Gastrocnemius medialis (tissue), 4 donors: ENCODE data around the gene SETBP1. TPM values are rescaled to one million over a fixed set of nuclear protein-coding genes. Genes with fewer than 3 reads are reported as not detected.

ENCODE experiments used
- ATAC-seq, 2 donors: fragments of 150-250 bp; one replicate each; pipeline ENCODE4 v1.9.1; 2016
- DNase-seq, 2 donors: peaks; one replicate each; pipeline ENCODE4 v3.0.0-alpha.2; 2019
- H3K27ac ChIP-seq, 4 donors: fragments of 200-600 bp; sonication (generic); 1 replicate in 1 of 4; 2 replicates in 3 of 4; pipeline ENCODE4 v1.5.1; 2016 to 2018; ENCODE audit warnings: mild to moderate bottlenecking in 2 of 4, moderate library complexity in 1 of 4
- H3K27me3 ChIP-seq, 3 donors: fragments of 200-600 bp; sonication (generic) in 2 of 3; 1 replicate in 1 of 3; 2 replicates in 2 of 3; pipeline versions ENCODE4 v1.5.1 to v1.6.0; 2016 to 2019; ENCODE audit warnings: mild to moderate bottlenecking in 1 of 3, moderate library complexity in 1 of 3
- H3K36me3 ChIP-seq, 2 donors: fragments of 200-600 bp; sonication (generic) in 1 of 2; one replicate each; pipeline ENCODE4 v1.5.1; 2017 to 2018
- H3K4me1 ChIP-seq, 2 donors: fragments of 200-600 bp; sonication (generic) in 1 of 2; one replicate each; pipeline ENCODE4 v1.5.1; 2016 to 2017; ENCODE audit warnings: mild to moderate bottlenecking in 2 of 2
- H3K4me3 ChIP-seq, 4 donors: fragments of 200-600 bp; sonication (generic) in 3 of 4; 1 replicate in 1 of 4; 2 replicates in 3 of 4; pipeline ENCODE4 v1.5.1; 2016 to 2019; ENCODE audit warnings: mild to moderate bottlenecking in 2 of 4
- H3K9me3 ChIP-seq, 3 donors: fragments of 200-600 bp; sonication (generic) in 2 of 3; 1 replicate in 1 of 3; 2 replicates in 2 of 3; pipeline ENCODE4 v1.5.1; 2016 to 2019
- CTCF ChIP-seq, 5 experiments: fragments of 450-650 bp in 3 of 5; fragments of 200-600 bp in 2 of 5; sonication (generic) in 2 of 5; IDR thresholded peaks in 4 of 5; conservative IDR thresholded peaks in 1 of 5; 1 replicate in 4 of 5; 2 replicates in 1 of 5; pipeline ENCODE4 v1.5.1; 2016 to 2019; ENCODE audit warnings: antibody characterized with exemption in 5 of 5, mild to moderate bottlenecking in 3 of 5, moderate library complexity in 3 of 5
- POLR2A ChIP-seq, 2 donors: fragments of 450-650 bp; IDR thresholded peaks; one replicate each; pipeline ENCODE4 v1.6.1; 2017; ENCODE audit warnings: antibody characterized with exemption in 2 of 2, mild to moderate bottlenecking in 2 of 2, moderate library complexity in 2 of 2
- in situ Hi-C, 4 donors: fragments of 200-750 bp; cut with MboI; loops; one replicate each; pipeline versions ENCODE4 v1.15.0 to v1.8.0; 2017; ENCODE audit warnings: low sequenced_read_pairs in 4 of 4
- intact Hi-C: fragments of 100-400 bp; cut with DNase I; formaldehyde crosslinking; loops from one replicate; pipeline ENCODE4 v1.15.1; 2023; ENCODE audit warnings: low total_unique reads
- total RNA-seq, 4 donors: library from RNA; depleted of rRNA; stranded (reverse); fragments of >200 nt; gene quantifications; one replicate each; pipeline versions ENCODE4 v1.1.0 to v1.2.3, GENCODE V29; 2016

The SETBP1 gene
- total RNA-seq, 4 donors from 2014 or later, result 9.2 to 20.0 (median 15.3) TPM

DNA sequence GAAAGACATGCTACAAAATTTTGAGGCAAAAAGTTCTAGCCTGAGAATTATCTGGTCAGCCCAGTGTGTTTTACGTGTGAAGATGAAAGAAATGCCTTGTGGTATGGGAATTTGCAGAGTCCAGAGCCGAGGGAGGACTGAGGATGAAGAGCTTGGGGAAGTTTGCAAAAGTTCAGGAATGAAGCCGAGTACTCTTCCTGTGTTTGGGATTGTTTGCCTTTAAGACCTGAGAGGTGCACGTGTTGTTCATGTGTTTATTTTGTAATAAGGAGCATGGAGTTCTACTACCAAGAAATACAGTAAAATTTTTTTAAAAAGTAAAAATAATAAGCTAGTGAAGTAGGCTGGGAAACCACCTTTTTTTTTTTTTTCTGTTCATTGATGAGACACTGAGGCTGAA lies 14.8 kb downstream of the SETBP1 start:
- H3K4me1 ChIP-seq, result peaks cover 64 to 73% of the 10 kb centered on the region in 2 donors
- in situ Hi-C loops (loop anchor here in 1 of 4 donors (25.0 kb wide), 1 partner anchor 92 kb away; no protein-coding TSS in a partner anchor), intact Hi-C loops (loop anchor here (5.0 kb wide), 2 partner anchors 97 to 627 kb away; no protein-coding TSS in a partner anchor)

DNA sequence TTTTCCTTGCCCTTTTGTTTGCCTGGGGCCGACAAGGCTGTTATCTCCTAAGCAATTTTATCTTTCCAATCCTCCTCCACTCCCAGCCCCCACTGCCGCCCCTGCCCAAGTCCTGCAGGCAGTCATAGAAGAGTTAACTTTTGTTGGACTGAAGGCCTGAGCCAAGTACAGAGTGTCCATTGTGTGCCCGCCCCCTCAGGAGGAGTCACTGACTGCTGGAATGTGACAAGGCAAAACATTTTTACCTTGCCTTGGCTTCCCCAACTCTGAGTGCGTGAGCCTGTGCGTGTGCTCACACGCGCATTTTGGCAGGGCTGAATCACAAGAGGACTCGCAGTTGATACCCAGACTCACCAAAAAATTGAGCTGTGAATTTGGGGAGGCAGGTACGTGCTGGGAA lies 16.2 kb downstream of the SETBP1 start:
- H3K9me3 ChIP-seq, result no peaks in the 10 kb centered on the region
- peak overlapping the region; percentile 42 to 51 (median 48) for H3K4me3 ChIP-seq
- DNase-seq (peak; percentile 36 to 69), ATAC-seq (peak; percentile 77 to 86)
- in situ Hi-C loops, result loop anchor here in 1 of 4 donors (25.0 kb wide), 1 partner anchor 90 kb away; no protein-coding TSS in a partner anchor
- TF ChIP-seq CTCF (IDR thresholded peaks at IDR 0.05 in 4 of 5, conservative IDR thresholded peaks at IDR 0.05 in 1 of 5), result no peak
- TF ChIP-seq POLR2A (IDR thresholded peaks at IDR 0.05), result no peak
- H3K27me3 ChIP-seq, result no peaks in the 10 kb centered on the region
- intact Hi-C loops, result loop anchor here (5.0 kb wide), 2 partner anchors 95 to 625 kb away; no protein-coding TSS in a partner anchor
- H3K36me3 ChIP-seq, result no peaks in the 10 kb centered on the region
- peaks cover 76 to 77% of the 10 kb centered on the region in 2 donors for H3K4me1 ChIP-seq
- peak overlapping the region; percentile 71 to 81 (median 80) for H3K27ac ChIP-seq

More for the DNA sequence above, 14.8 kb downstream of the SETBP1 start:
- Histone ChIP-seq H3K27ac (peak overlapping the region; percentile 71 to 81 (median 80)), H3K27me3 (no peaks in the 10 kb centered on the region), H3K9me3 (no peaks in the 10 kb centered on the region), H3K4me3 (no peak overlapping the region), H3K36me3 (no peaks in the 10 kb centered on the region)
- DNase-seq (no peak), ATAC-seq (no peak)
- no peak for TF ChIP-seq CTCF (IDR thresholded peaks at IDR 0.05 in 4 of 5, conservative IDR thresholded peaks at IDR 0.05 in 1 of 5)
- TF ChIP-seq POLR2A (IDR thresholded peaks at IDR 0.05), result no peak

DNA sequence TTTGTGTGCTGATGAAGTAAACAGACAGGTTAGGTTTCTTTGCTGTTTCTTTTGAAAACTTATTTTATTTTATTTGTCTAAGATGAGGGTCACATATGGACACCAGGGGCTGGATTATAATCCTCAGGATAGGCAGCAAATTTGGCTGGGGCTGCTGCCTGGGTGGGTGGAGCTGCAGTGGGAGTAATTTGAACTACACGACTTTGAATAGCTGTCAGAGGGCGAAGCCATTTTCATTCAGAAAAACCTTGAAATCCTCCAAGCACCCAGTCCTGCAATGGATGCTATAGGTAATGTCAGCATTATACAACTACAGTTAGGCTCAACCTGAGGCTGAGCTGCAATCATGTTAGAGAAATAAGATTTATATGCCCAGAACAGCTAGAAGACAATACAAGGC lies 16.6 kb downstream of the SETBP1 start:
- TF ChIP-seq CTCF (IDR thresholded peaks at IDR 0.05 in 4 of 5, conservative IDR thresholded peaks at IDR 0.05 in 1 of 5) (no peak), POLR2A (IDR thresholded peaks at IDR 0.05) (no peak)
- peak in 1 of 2 donors; percentile 44 for DNase-seq
- H3K9me3 ChIP-seq, result no peaks in the 10 kb centered on the region
- peak; percentile 22 to 57 for ATAC-seq
- no peaks in the 10 kb centered on the region for H3K27me3 ChIP-seq
- H3K36me3 ChIP-seq, result no peaks in the 10 kb centered on the region
- intact Hi-C loops (loop anchor here (5.0 kb wide), 2 partner anchors 95 to 625 kb away; no protein-coding TSS in a partner anchor), in situ Hi-C loops (loop anchor here in 1 of 4 donors (25.0 kb wide), 1 partner anchor 90 kb away; no protein-coding TSS in a partner anchor)
- H3K4me3 ChIP-seq, result peak overlapping the region; percentile 42 to 51 (median 48)
- H3K27ac ChIP-seq, result peak overlapping the region; percentile 71 to 81 (median 80)
- H3K4me1 ChIP-seq, result peaks cover 79 to 81% of the 10 kb centered on the region in 2 donors

GRCh38 chr18:44698518-44698917 lies 17.8 kb downstream of the SETBP1 start:
- no peak for TF ChIP-seq CTCF (IDR thresholded peaks at IDR 0.05 in 4 of 5, conservative IDR thresholded peaks at IDR 0.05 in 1 of 5)
- TF ChIP-seq POLR2A (IDR thresholded peaks at IDR 0.05), result no peak
- DNase-seq, result no peak
- Histone ChIP-seq H3K9me3 (no peaks in the 10 kb centered on the region), H3K27me3 (no peaks in the 10 kb centered on the region), H3K4me1 (peaks cover 74 to 76% of the 10 kb centered on the region in 2 donors), H3K4me3 (no peak overlapping the region), H3K27ac (peak overlapping the region in 3 of 4 donors; percentile 37 to 81 (median 80)), H3K36me3 (no peaks in the 10 kb centered on the region)
- ATAC-seq, result no peak
- intact Hi-C loops (loop anchor here (5.0 kb wide), 2 partner anchors 94 to 624 kb away; no protein-coding TSS in a partner anchor), in situ Hi-C loops (loop anchor here in 1 of 4 donors (25.0 kb wide), 1 partner anchor 89 kb away; no protein-coding TSS in a partner anchor)
